Activated T-helper 1 cell treated with anti-CD3 and anti-CD28 coated beads, Interleukin-12 subunit alpha, Interleukin-12 subunit beta, Interleukin-2, Interleukin-4 antibody, amounts not matched to agents 30 ng/mL and 10 ng/mL and 1 ng/mL, durations not matched to agents 14 hours and 24 hours and 36 hours (primary cell): ENCODE measurements around the gene IFT25. TPM values are rescaled to one million over a fixed set of nuclear protein-coding genes. Genes with fewer than 3 reads are reported as not detected.
"Not testable (repeated sequence)": the region's sequence is repeated elsewhere in the genome, so short reads cannot be mapped to it uniquely, and the experiment has no call there.

ENCODE experiments used
- DNase-seq: peaks from one replicate; pipeline ENCODE4 v3.0.0; 2021; ENCODE audit warnings: low spot score
- H3K27ac Mint-ChIP-seq: one replicate; pipeline ENCODE4 v1.8.0; 2021; ENCODE audit warnings: mild to moderate bottlenecking, mixed read lengths
- H3K27me3 Mint-ChIP-seq: one replicate; pipeline ENCODE4 v1.8.0; 2022; ENCODE audit warnings: mild to moderate bottlenecking, moderate library complexity, mixed read lengths; ENCODE audit not compliant: insufficient read depth
- H3K36me3 Mint-ChIP-seq: one replicate; pipeline ENCODE4 v1.8.0; 2021; ENCODE audit warnings: low read depth, mixed read lengths
- H3K4me1 Mint-ChIP-seq: one replicate; pipeline ENCODE4 v1.8.0; 2021; ENCODE audit warnings: low read depth, mixed read lengths
- H3K4me3 Mint-ChIP-seq: one replicate; pipeline ENCODE4 v1.8.0; 2021; ENCODE audit warnings: mild to moderate bottlenecking, moderate library complexity, mixed read lengths
- H3K9me3 Mint-ChIP-seq: one replicate; pipeline ENCODE4 v1.8.0; 2021; ENCODE audit warnings: mixed read lengths
- intact Hi-C: fragments of 100-400 bp; cut with micrococcal nuclease; formaldehyde crosslinking; loops from one replicate; pipeline ENCODE4 v1.15.1; 2024
- total RNA-seq: library from RNA; stranded (reverse); gene quantifications from 2 replicates; pipeline ENCODE4 v1.2.3, GENCODE V29; 2022

Gene IFT25
- total RNA-seq, 1 donor from 2014 or later: 52.6 TPM

DNA sequence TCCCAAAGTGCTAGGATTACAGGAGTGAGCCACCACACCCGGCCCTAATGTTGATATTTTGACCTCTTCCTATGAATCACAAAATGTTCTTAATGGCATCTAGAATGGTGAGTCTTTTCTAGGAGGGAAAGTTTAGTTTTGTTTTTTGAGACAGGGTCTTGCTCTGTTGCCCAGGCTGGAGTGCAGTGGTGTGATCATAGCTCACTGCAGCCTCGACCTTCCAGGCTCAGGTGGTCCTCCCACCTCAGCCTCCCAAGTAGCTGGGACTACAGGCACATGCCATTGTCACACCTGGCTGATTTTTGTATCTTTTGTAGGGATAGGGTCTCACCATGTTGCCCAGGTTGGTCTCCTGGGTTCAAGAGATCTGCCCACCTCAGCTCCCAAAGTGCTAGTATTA is 23.8 kb upstream of the IFT25 start:
- peaks cover 39% of the 10 kb centered on the region for H3K36me3 Mint-ChIP-seq
- H3K27ac Mint-ChIP-seq: not testable (repeated sequence)

GRCh38 chr1:53968125-53968513 is 22.6 kb upstream of the IFT25 start:
- Mint-ChIP-seq H3K9me3 (no peaks in the 10 kb centered on the region), H3K36me3 (peaks cover 43% of the 10 kb centered on the region), H3K4me3 (no peak overlapping the region), H3K27ac (no peak overlapping the region), H3K27me3 (no peaks in the 10 kb centered on the region), H3K4me1 (peaks cover 4% of the 10 kb centered on the region)
- intact Hi-C loops: no loop called here
- no peak for DNase-seq

More for the DNA sequence above, 23.8 kb upstream of the IFT25 start:
- H3K4me3 Mint-ChIP-seq, intact Hi-C loops, H3K4me1 Mint-ChIP-seq, DNase-seq, H3K27me3 Mint-ChIP-seq, H3K9me3 Mint-ChIP-seq: not testable (repeated sequence)

- Mint-ChIP-seq H3K4me1 (peaks cover 4% of the 10 kb centered on the region), H3K4me3 (no peak overlapping the region), H3K27me3 (no peaks in the 10 kb centered on the region), H3K36me3 (peaks cover 38% of the 10 kb centered on the region), H3K9me3 (no peaks in the 10 kb centered on the region), H3K27ac (no peak overlapping the region)
- intact Hi-C loops: no loop called here
- no peak for DNase-seq
Measured at GRCh38 chr1:53967409-53968124, 22.1 kb upstream of the IFT25 start.

DNA sequence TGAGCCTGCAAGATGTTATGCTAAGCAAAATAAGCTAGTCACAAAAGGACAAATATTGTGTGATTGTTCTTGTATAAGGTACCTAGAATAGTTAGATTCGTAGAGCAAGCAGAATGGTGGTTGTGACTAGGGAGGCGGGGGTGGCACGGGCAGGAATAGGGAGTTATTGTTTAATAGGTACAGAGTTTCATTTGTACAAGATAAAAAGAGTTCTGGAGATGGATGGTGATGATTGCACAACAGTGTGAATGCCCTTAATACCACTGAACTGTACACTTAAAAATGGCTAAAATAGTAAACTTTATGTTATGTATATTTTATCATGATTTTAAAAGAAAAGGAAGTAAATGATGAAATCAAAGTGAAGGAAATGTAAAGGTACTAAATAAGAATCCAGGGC is 21.3 kb upstream of the IFT25 start:
- H3K36me3 Mint-ChIP-seq: peaks cover 40% of the 10 kb centered on the region
- intact Hi-C loops: no loop called here
- no peaks in the 10 kb centered on the region for H3K9me3 Mint-ChIP-seq
- peaks cover 2% of the 10 kb centered on the region for H3K4me1 Mint-ChIP-seq
- DNase-seq: no peak
- H3K4me3 Mint-ChIP-seq: no peak overlapping the region
- no peaks in the 10 kb centered on the region for H3K27me3 Mint-ChIP-seq
- no peak overlapping the region for H3K27ac Mint-ChIP-seq

DNA sequence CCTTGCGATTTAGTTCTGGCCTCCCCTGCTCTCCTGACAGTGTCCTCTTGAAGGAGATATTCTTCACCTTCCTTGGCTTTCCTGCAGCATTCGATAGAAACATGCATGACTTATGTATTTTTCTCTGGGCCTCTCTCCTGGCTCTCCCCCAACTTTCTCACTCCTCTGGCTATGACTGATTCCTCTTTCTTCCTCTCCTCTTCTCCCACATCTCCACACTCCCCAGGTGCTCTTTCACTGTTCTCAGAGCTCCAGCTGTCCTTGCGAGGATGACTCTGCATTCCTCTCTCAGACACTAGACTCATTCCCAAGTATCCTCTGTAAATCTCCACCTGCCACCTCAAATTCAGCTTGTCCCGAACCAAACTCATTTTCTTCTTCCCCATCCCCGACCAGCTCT is 18.6 kb upstream of the IFT25 start:
- DNase-seq: no peak
- H3K4me1 Mint-ChIP-seq: no peaks in the 10 kb centered on the region
- no peaks in the 10 kb centered on the region for H3K9me3 Mint-ChIP-seq
- no peak overlapping the region for H3K27ac Mint-ChIP-seq
- H3K27me3 Mint-ChIP-seq: no peaks in the 10 kb centered on the region
- H3K36me3 Mint-ChIP-seq: peaks cover 40% of the 10 kb centered on the region
- intact Hi-C loops: no loop called here
- no peak overlapping the region for H3K4me3 Mint-ChIP-seq

DNA sequence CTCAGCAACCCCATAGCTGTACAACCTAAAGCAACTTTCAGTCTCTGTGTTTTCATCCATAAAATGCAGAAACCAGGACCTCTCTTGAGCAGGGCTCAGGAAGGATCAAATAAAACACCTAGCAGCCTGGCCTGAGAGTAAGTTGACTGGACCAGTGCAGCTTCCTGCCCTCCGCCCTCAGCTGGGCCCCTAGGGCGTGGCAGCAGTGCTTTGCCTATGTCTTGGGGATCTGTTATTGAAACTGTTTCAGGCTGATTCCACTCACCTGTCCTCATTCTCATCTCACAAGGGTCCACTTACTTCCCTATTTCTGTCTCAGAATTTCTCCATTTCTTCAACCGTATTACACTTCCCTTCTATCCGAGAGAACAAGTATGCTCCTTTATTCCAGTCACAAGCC is 18.0 kb upstream of the IFT25 start:
- intact Hi-C loops: no loop called here
- DNase-seq: no peak
- H3K36me3 Mint-ChIP-seq: peaks cover 38% of the 10 kb centered on the region
- no peak overlapping the region for H3K4me3 Mint-ChIP-seq
- H3K4me1 Mint-ChIP-seq: no peaks in the 10 kb centered on the region
- H3K9me3 Mint-ChIP-seq: no peaks in the 10 kb centered on the region
- no peaks in the 10 kb centered on the region for H3K27me3 Mint-ChIP-seq
- no peak overlapping the region for H3K27ac Mint-ChIP-seq

- H3K4me3 Mint-ChIP-seq: no peak overlapping the region
- intact Hi-C loops: no loop called here
- H3K27me3 Mint-ChIP-seq: no peaks in the 10 kb centered on the region
- no peak for DNase-seq
- no peak overlapping the region for H3K27ac Mint-ChIP-seq
- peaks cover 1% of the 10 kb centered on the region for H3K4me1 Mint-ChIP-seq
- H3K9me3 Mint-ChIP-seq: no peaks in the 10 kb centered on the region
- H3K36me3 Mint-ChIP-seq: peaks cover 30% of the 10 kb centered on the region
Measured at GRCh38 chr1:53962395-53962794, 16.9 kb upstream of the IFT25 start.

DNA sequence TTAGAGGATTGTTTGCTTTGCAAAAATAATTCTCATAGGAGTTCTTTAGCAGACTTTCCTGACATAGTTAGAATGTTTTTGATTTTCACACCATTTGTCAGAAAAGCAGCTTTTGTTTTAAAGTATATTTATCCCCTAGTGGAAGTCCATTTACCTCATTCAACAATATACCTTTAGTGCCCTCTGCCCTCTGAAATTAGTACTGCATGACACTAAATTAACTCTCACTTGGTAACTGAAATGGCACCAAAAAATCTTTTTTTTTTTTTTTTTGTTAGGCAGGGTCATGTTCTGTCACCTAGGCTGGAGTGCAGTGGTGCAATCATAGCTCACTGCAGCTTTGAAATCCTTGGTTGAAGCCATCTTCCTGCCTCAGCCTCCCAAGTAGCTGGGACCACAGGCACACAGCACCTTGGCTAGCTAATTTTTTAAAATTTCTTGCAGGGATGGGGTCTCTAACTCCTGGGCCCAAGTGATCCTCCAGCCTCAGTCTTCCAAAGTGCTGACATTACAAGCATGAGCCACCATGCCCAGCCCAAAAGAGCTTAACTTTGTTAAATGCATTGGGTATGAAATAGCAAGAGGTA is 14.3 kb upstream of the IFT25 start:
- Mint-ChIP-seq H3K36me3 (peaks cover 23% of the 10 kb centered on the region), H3K9me3 (no peaks in the 10 kb centered on the region), H3K4me1 (peaks cover 13% of the 10 kb centered on the region), H3K27me3 (no peaks in the 10 kb centered on the region), H3K27ac (no peak overlapping the region), H3K4me3 (no peak overlapping the region)
- no peak for DNase-seq
- intact Hi-C loops: loop anchor here (1.0 kb wide), 4 partner anchors 14 to 121 kb away; partner anchors contain the start of genes IFT25 and NDC1

GRCh38 chr1:53957194-53957818 is 11.8 kb upstream of the IFT25 start:
- H3K4me1 Mint-ChIP-seq: peaks cover 20% of the 10 kb centered on the region
- H3K27me3 Mint-ChIP-seq: no peaks in the 10 kb centered on the region
- no peak for DNase-seq
- peaks cover 22% of the 10 kb centered on the region for H3K36me3 Mint-ChIP-seq
- no peak overlapping the region for H3K27ac Mint-ChIP-seq
- intact Hi-C loops: no loop called here
- H3K4me3 Mint-ChIP-seq: no peak overlapping the region
- H3K9me3 Mint-ChIP-seq: no peaks in the 10 kb centered on the region

DNA sequence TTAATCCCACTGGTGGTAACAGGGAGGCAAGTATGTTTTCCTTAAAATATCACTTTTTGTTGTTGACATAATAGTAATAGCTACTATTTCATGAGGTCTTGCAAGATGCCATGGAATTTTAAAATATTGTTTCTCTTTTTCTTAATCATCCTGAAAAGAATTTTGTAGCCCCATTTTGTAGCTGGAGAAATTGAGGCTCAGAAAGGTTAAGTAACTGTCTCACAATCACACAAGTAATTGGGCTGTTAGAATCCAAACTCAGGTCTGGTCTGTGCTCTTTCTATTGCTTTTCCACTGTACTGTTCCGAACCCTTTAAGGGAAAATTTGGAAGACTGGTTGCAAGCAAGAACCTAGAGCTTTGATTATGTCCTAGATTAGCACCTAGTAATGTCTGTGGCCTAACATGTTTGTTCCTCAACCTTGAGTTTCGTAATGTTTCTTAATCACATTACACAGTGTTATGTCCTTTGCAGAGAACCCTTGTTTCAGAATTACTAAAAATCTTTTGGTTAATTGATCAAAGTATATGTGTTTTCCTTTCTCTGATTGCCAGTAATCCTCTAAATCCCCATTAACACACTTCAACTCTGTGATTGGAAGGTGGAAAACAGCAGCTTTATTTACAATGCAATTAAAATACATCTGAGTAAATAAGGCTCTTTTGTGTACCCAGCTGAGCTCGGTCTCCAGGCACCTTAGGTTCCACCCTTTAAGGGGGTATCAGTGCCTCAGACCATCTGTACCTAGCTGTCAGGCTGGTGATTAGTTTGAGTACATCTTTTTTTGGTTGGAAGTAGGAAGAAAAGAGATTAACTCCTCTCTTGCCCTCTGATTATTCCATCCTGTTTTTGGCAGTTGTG is 11.0 kb upstream of the IFT25 start:
- Mint-ChIP-seq H3K4me1 (peaks cover 20% of the 10 kb centered on the region), H3K36me3 (peaks cover 19% of the 10 kb centered on the region), H3K9me3 (no peaks in the 10 kb centered on the region), H3K4me3 (no peak overlapping the region), H3K27me3 (no peaks in the 10 kb centered on the region), H3K27ac (no peak overlapping the region)
- intact Hi-C loops: no loop called here
- DNase-seq: no peak

DNA sequence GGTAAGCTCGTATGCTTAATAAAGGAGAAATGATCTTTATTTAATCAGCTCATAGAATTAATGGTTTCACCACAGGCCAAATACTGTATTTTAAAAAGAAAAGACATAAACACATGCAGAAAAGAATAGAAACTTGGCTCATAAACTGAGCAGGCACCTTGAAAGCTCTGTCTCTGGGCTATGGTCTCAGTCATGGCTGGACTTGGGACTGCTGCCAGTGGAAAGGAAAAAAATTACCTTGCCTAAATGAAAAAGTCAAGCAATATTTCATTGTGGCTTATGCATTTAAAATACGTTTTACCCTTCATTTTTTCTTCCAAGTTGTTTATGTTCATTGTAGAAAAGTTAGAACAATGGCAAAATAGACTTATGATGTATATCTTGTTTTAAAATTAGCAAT is 8.6 kb upstream of the IFT25 start:
- intact Hi-C loops: no loop called here
- Mint-ChIP-seq H3K27ac (no peak overlapping the region), H3K36me3 (peaks cover 12% of the 10 kb centered on the region), H3K9me3 (no peaks in the 10 kb centered on the region), H3K4me3 (no peak overlapping the region), H3K4me1 (peaks cover 29% of the 10 kb centered on the region), H3K27me3 (no peaks in the 10 kb centered on the region)
- no peak for DNase-seq

DNA sequence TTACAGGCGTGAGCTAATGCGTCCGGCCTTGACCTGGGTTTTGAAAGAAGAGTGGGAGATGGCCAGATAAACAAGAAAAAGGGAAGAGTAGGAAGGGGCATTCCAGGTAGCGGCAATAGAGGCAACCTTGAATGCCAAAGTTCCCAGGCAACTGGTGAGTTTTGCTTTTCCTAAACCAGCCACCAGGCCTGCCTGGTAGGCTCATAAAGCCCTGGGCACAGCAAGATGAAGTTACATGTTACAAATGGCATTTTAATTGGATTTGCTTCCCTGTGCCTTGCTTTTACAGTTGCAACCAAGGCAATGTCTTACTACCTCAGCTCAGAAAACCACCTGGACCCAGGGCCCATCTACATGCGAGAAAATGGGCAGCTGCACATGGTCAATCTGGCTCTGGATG is 6.2 kb upstream of the IFT25 start:
- Mint-ChIP-seq H3K9me3 (no peaks in the 10 kb centered on the region), H3K27ac (no peak overlapping the region), H3K27me3 (no peaks in the 10 kb centered on the region), H3K4me3 (no peak overlapping the region), H3K36me3 (peaks cover 11% of the 10 kb centered on the region), H3K4me1 (peaks cover 43% of the 10 kb centered on the region)
- intact Hi-C loops: no loop called here
- DNase-seq: no peak
